Fibroblast of lung (primary cell): Measurements from ENCODE around the gene SLCO2B1.

Experiments used
- EZH2 ChIP-seq: IDR thresholded peaks from 2 replicates; pipeline ENCODE4 v1.5.1; 2012; ENCODE audit warnings: low read length, control low read depth, mild to moderate bottlenecking; ENCODE audit errors: missing control alignments
- TF ChIP-seq, protein P1 (sequence below), 2 donors: IDR thresholded peaks in 1 of 2; conservative IDR thresholded peaks in 1 of 2; 1 replicate in 1 of 2; 2 replicates in 1 of 2; pipeline ENCODE4 v1.5.1; 2011 to 2012; ENCODE audit warnings: low read length in 2 of 2, control low read depth in 1 of 2, inconsistent platforms in 1 of 2, low read depth in 1 of 2, mild to moderate bottlenecking in 1 of 2

DNA sequence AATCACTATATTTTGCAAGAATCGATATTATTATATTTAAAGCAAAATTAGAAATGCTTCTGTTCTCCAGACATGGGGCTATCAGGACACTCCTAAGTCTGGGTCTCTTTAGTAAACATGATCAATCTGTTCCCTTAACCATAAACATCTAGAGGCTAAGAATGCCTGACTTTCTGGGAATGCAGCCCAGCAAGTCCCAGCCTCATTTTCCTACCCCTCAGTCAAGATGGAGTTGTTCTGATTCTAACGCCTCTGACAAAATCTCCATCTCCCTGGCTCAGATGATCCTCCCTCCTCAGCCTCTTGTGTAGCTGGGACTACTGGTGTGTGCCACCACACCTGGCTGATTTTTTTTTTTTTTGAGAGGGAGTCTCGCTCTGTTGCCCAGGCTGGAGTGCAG is 35.0 kb downstream of the SLCO2B1 start:
- TF ChIP-seq, protein P1, sequence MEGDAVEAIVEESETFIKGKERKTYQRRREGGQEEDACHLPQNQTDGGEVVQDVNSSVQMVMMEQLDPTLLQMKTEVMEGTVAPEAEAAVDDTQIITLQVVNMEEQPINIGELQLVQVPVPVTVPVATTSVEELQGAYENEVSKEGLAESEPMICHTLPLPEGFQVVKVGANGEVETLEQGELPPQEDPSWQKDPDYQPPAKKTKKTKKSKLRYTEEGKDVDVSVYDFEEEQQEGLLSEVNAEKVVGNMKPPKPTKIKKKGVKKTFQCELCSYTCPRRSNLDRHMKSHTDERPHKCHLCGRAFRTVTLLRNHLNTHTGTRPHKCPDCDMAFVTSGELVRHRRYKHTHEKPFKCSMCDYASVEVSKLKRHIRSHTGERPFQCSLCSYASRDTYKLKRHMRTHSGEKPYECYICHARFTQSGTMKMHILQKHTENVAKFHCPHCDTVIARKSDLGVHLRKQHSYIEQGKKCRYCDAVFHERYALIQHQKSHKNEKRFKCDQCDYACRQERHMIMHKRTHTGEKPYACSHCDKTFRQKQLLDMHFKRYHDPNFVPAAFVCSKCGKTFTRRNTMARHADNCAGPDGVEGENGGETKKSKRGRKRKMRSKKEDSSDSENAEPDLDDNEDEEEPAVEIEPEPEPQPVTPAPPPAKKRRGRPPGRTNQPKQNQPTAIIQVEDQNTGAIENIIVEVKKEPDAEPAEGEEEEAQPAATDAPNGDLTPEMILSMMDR (conservative IDR thresholded peaks at IDR 0.05 in 1 of 2, IDR thresholded peaks at IDR 0.05 in 1 of 2; ENCODE audit: low read depth in 1 of 2, low read length in 2 of 2) = no peak
- TF ChIP-seq EZH2 = no peak
